ENCODE data around the gene CLSTN3. TPM values are rescaled to one million over a fixed set of nuclear protein-coding genes. Genes with fewer than 3 reads are reported as not detected.
"Not testable (repeated sequence)": the region's sequence is repeated elsewhere in the genome, so short reads cannot be mapped to it uniquely, and the experiment has no call there.

The CLSTN3 gene
- total and polyA plus RNA-seq, 9 of the 15 experiments (the other 6 are each of a cell fraction or from before 2014, with no cell fraction given), result 0.08 to 23.2 (median 11.0) TPM

DNA sequence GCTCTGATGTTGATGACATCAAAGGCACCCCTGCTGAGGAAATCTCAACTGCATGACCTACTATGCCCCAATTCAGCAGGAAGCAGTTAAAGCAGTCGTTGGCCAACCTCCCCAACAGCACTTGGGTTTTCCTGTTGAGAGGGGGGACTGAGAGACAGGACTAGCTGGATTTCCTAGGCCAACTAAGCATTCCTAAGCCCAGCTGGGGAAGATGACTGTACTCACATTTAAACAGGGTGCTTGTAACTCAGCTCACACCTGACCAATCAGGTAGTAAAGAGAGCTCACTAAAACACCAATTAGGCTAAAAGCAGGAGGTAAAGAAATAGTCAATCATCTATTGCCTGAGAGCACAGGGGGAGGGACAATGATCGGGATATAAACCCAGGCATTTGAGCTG lies 55.9 kb downstream of the CLSTN3 start:
- ATAC-seq; H3K4me2 ChIP-seq (ENCODE audit: insufficient read depth, low read length); H3K27me3 ChIP-seq (ENCODE audit: control insufficient read depth in 2 of 2, insufficient read depth in 2 of 2, low read length in 2 of 2); H3K9me1 ChIP-seq (ENCODE audit: control insufficient read depth, insufficient read depth, low read length); FAIRE-seq; H3K36me3 ChIP-seq (ENCODE audit: control insufficient read depth, insufficient read depth, low read length); H3K79me2 ChIP-seq (ENCODE audit: control insufficient read depth, insufficient read depth, low read length); H3K9me3 ChIP-seq (replicated peaks; ENCODE audit: control insufficient read depth, insufficient read depth, low read depth, low read length); H3K9ac ChIP-seq (ENCODE audit: insufficient read depth in 1 of 2, low read depth in 2 of 2, low read length in 2 of 2); H3K4me3 ChIP-seq; CTCF ChIA-PET (ENCODE audit: low intra/inter-chr PET ratio); H4K20me1 ChIP-seq (replicated peaks; ENCODE audit: control insufficient read depth, insufficient read depth, low read length); in situ Hi-C loops (cut with MboI); DNase-seq (ENCODE audit: extremely low read depth in 1 of 4, low spot score in 3 of 4); BruUV-seq (replicated peaks); H2AFZ ChIP-seq (ENCODE audit: low read depth, low read length); H3K27ac ChIP-seq (ENCODE audit: extremely low read depth, low read depth, low read length): not testable (repeated sequence)
- intact Hi-C loops (cut with micrococcal nuclease), result loop anchor here (5.0 to 10.0 kb wide), 2 partner anchors 64 to 221 kb away; no protein-coding TSS in a partner anchor
- 39% methylated on average over 2 of the region's 2 CpGs for WGBS (ENCODE audit: insufficient coverage, low coverage, missing lambda C conversion rate)
- POLR2A ChIA-PET, result interaction anchor here (0.6 kb wide), 2 partner anchors 315 to 1448 kb away, joined by 3 to 5 read pairs; no protein-coding TSS in a partner anchor
- H3K4me1 ChIP-seq (replicated peaks in 1 of 2; ENCODE audit: control insufficient read depth in 2 of 2, insufficient read depth in 2 of 2, low read length in 2 of 2), result peaks cover 8 to 17% of the 10 kb centered on the region in 2 experiments; a peak in 4 of 5 replicates

DNA sequence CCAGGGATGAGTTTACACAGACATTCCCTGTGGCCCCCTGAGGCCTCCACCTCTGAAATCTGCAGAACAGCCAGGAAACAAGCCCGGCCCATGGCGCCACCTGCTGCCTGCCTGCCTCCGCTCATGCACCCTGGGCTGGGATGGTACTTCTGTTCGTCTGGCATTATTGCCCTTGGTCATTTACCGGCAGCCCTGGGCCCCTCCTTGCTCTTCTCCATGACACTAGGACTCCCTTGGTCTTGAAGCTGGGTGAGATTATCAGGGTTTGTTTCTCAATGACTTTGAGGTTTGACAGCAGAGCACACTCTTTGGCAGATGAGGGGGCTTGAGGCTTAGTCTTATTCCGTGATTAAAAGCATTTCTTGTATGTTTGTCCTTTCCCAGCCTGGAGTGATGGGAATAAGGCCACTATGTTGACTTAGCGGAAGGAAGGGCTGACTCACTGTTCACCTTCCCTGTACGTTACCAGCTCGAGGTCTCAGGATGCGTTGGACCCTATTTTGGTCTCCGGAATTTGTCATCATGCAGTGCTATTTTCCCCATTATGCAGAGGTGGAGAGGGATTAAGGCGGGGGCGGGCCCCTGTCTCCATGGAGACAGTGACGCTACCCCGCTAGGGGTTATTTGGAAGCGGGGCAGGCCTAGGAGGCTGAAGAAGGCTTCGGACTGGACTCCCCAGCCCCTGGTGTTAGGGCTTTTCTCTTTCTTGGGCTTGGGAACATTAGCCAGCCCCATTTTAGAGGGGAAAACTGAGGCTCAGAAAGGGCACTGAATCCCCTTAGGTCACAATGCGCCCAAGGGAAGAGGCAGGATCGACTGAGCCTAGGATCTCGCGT lies 58.6 kb downstream of the CLSTN3 start:
- peak overlapping the region; percentile 96 for H2AFZ ChIP-seq (ENCODE audit: low read depth, low read length)
- H3K4me3 ChIP-seq, result peak overlapping the region; percentile 69
- H3K27ac ChIP-seq (ENCODE audit: extremely low read depth, low read depth, low read length), result peak overlapping the region; percentile 82
- no TSS peak for BruUV-seq (replicated peaks)
- H3K4me2 ChIP-seq (ENCODE audit: insufficient read depth, low read length), result peak overlapping the region; percentile 93
- WGBS (ENCODE audit: insufficient coverage, low coverage, missing lambda C conversion rate), result 3% methylated on average over 15 of the region's 21 CpGs
- ATAC-seq (peak; percentile 78), DNase-seq (ENCODE audit: extremely low read depth in 1 of 4, low spot score in 3 of 4) (peak; percentile 44 to 71 (median 50)), FAIRE-seq (peak; percentile 67)
- H4K20me1 ChIP-seq (replicated peaks; ENCODE audit: control insufficient read depth, insufficient read depth, low read length), result no peaks in the 10 kb centered on the region
- H3K27me3 ChIP-seq (ENCODE audit: control insufficient read depth in 2 of 2, insufficient read depth in 2 of 2, low read length in 2 of 2), result no peaks in the 10 kb centered on the region
- ChIA-PET POLR2A (interaction anchor here (0.7 kb wide), 1 partner anchor 431 kb away, joined by 3 read pairs; no protein-coding TSS in a partner anchor), CTCF (ENCODE audit: low intra/inter-chr PET ratio) (interaction anchor here (0.6 to 1.4 kb wide), 5 partner anchors 46 to 500 kb away, joined by 3 to 6 read pairs (median 4); no protein-coding TSS in a partner anchor)
- H3K4me1 ChIP-seq (replicated peaks in 1 of 2; ENCODE audit: control insufficient read depth in 2 of 2, insufficient read depth in 2 of 2, low read length in 2 of 2), result peaks cover 8 to 17% of the 10 kb centered on the region in 2 experiments; a peak in 4 of 5 replicates
- intact Hi-C loops (cut with micrococcal nuclease) (loop anchor here (1.0 to 10.0 kb wide), 4 partner anchors 46 to 224 kb away; partner anchors contain the start of gene C1S), in situ Hi-C loops (cut with MboI) (no loop called here)
- H3K36me3 ChIP-seq (ENCODE audit: control insufficient read depth, insufficient read depth, low read length), result peaks cover 25% of the 10 kb centered on the region; the same call in 2 of the 3 replicates
- peaks cover 8% of the 10 kb centered on the region for H3K79me2 ChIP-seq (ENCODE audit: control insufficient read depth, insufficient read depth, low read length)
- H3K9me1 ChIP-seq (ENCODE audit: control insufficient read depth, insufficient read depth, low read length), result no peaks in the 10 kb centered on the region
- H3K9ac ChIP-seq (ENCODE audit: insufficient read depth in 1 of 2, low read depth in 2 of 2, low read length in 2 of 2), result peak overlapping the region; percentile 80 to 85
- no peaks in the 10 kb centered on the region for H3K9me3 ChIP-seq (replicated peaks; ENCODE audit: control insufficient read depth, insufficient read depth, low read depth, low read length)
- TF ChIP-seq FOXA3 (CRISPR knock-in tag; conservative IDR thresholded peaks at IDR 0.05 in 1 of 2, IDR thresholded peaks at IDR 0.05 in 1 of 2), result peak in 1 of 2 experiments; percentile 82; a peak in 1 of 4 replicates
- no peak for TF ChIP-seq HOXB6 (CRISPR knock-in tag; IDR thresholded peaks at IDR 0.05; ENCODE audit: borderline replicate concordance)
- TF ChIP-seq ZFX (CRISPR knock-in tag; IDR thresholded peaks at IDR 0.05), result peak; percentile 61
- TF ChIP-seq NBN (IDR thresholded peaks at IDR 0.05; ENCODE audit: low read depth), result no peak
- TF ChIP-seq, protein P1, sequence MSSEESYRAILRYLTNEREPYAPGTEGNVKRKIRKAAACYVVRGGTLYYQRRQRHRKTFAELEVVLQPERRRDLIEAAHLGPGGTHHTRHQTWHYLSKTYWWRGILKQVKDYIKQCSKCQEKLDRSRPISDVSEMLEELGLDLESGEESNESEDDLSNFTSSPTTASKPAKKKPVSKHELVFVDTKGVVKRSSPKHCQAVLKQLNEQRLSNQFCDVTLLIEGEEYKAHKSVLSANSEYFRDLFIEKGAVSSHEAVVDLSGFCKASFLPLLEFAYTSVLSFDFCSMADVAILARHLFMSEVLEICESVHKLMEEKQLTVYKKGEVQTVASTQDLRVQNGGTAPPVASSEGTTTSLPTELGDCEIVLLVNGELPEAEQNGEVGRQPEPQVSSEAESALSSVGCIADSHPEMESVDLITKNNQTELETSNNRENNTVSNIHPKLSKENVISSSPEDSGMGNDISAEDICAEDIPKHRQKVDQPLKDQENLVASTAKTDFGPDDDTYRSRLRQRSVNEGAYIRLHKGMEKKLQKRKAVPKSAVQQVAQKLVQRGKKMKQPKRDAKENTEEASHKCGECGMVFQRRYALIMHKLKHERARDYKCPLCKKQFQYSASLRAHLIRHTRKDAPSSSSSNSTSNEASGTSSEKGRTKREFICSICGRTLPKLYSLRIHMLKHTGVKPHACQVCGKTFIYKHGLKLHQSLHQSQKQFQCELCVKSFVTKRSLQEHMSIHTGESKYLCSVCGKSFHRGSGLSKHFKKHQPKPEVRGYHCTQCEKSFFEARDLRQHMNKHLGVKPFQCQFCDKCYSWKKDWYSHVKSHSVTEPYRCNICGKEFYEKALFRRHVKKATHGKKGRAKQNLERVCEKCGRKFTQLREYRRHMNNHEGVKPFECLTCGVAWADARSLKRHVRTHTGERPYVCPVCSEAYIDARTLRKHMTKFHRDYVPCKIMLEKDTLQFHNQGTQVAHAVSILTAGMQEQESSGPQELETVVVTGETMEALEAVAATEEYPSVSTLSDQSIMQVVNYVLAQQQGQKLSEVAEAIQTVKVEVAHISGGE (CRISPR knock-in tag; IDR thresholded peaks at IDR 0.05), result no peak
- TF ChIP-seq SP2 (IDR thresholded peaks at IDR 0.05; ENCODE audit: extremely low read depth, low read depth, low read length, poor library complexity, severe bottlenecking), result no peak
- peak; percentile 23 to 64; a peak in 3 of 4 replicates for TF ChIP-seq RAD21 (CRISPR knock-in tag; conservative IDR thresholded peaks at IDR 0.05 in 1 of 2, IDR thresholded peaks at IDR 0.05 in 1 of 2)
- no peak for TF ChIP-seq TBL1XR1 (IDR thresholded peaks at IDR 0.05; ENCODE audit: low read length in 2 of 2)

All from K562 (cell line).